C4-2B (cell line): ENCODE measurements around the gene CLTCL1.

ENCODE experiments used
- CTCF ChIP-seq: fragments of 450-650 bp; conservative IDR thresholded peaks from 2 replicates; pipeline ENCODE4 v1.5.1; 2017; ENCODE audit warnings: mild to moderate bottlenecking
- ZFX ChIP-seq: fragments of 450-650 bp; IDR thresholded peaks from 2 replicates; pipeline ENCODE4 v1.6.1; 2017

- TF ChIP-seq CTCF (no peak), ZFX (no peak)
These were observed 103.6 kb downstream of the CLTCL1 start for GRCh38 chr22:19187716-19188563.
